GM23248 (cell line): Measurements from ENCODE around the gene GPA33.

Source experiments
- EZH2 ChIP-seq: fragments of 200-600 bp; sonication (generic); IDR thresholded peaks from 2 replicates; pipeline ENCODE4 v1.6.1; 2018; ENCODE audit warnings: antibody characterized with exemption, mild to moderate bottlenecking; ENCODE audit not compliant: insufficient read depth, poor library complexity, severe bottlenecking
- EZH2phosphoT487 ChIP-seq: fragments of 200-600 bp; sonication (generic); IDR thresholded peaks from 2 replicates; pipeline ENCODE4 v1.6.1; 2018; ENCODE audit warnings: antibody characterized with exemption, moderate library complexity, mild to moderate bottlenecking, low read depth; ENCODE audit not compliant: insufficient read depth

DNA sequence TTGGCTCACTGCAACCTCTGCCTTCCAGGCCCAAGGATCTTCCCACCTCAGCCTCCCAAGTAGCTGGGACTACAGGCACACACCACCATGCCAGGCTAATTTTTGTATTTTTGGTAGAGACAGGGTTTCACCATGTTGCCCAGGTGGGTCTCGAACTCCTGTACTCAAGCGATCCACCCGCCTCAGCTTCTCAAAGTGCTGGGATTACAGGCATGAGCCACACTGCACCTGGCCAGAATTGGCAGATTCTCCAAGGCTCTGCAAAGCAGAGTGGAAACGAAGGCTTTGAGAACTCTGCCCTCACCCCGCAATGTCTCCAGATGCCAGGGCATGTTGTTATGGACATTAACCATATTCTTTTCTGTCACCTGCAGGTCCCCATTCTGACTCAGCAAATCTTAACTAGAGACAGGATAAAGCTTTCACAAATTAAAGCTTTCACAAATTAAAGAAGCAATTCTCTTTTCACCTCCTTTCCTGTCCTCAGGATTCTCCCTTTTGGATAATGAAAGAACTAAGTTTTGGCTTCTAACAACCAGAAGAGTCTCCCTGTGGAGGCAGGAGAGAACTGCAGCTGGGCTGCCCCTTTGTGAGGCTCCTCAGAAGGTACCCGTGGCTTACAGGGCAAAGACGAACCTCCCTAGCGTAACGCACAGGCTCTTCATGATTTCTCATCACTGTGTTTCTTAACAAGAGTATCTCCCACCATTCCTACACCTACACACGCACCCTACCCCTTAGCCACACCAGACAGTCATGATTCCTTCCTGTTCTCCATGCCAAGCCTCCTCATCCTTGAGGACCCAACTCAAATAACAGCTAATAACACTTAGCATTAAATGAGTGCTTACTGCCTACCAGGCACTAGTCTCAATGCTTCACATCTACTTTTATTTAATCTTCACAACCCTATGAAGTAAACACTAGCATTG lies 29.8 kb downstream of the GPA33 start:
- TF ChIP-seq EZH2 (no peak), EZH2phosphoT487 (no peak)
